Measurements from ENCODE around the gene PAM. TPM values are rescaled to one million over a fixed set of nuclear protein-coding genes. Genes with fewer than 3 reads are reported as not detected.

Gene PAM
- total and polyA plus RNA-seq, 2 of the 8 experiments (the other 6 are each of a cell fraction or from before 2014, with no cell fraction given), result 30.4 to 67.8 TPM

- H3K4ac ChIP-seq (replicated peaks; ENCODE audit: insufficient read length, low read depth, low read length), result no peak overlapping the region
- no peak overlapping the region for H3K27ac ChIP-seq (ENCODE audit: low read depth, low read length)
- H3K79me2 ChIP-seq (ENCODE audit: control insufficient read depth in 1 of 2, insufficient read depth in 2 of 2, low read length in 2 of 2), result 0 out of 4 replicates have a peak, but pooled peaks cover 0 to 13% of the 10 kb centered on the region in 2 experiments
- H4K91ac ChIP-seq (replicated peaks; ENCODE audit: insufficient read length, low read length), result no peak overlapping the region
- H2BK15ac ChIP-seq (ENCODE audit: low read length), result no peak overlapping the region
- TF ChIP-seq TEAD4 (IDR thresholded peaks at IDR 0.05; ENCODE audit: low read depth, low read length) (no peak), ASH2L (IDR thresholded peaks at IDR 0.05; ENCODE audit: low read length) (no peak), SIN3A (conservative IDR thresholded peaks at IDR 0.05 in 1 of 2, IDR thresholded peaks at IDR 0.05 in 1 of 2; ENCODE audit: low read depth in 1 of 2, low read length in 2 of 2) (no peak), POU5F1 (IDR thresholded peaks at IDR 0.05; ENCODE audit: low read depth, low read length) (no peak), HDAC6 (IDR thresholded peaks at IDR 0.05; ENCODE audit: low read depth, low read length) (no peak), SIRT6 (IDR thresholded peaks at IDR 0.05; ENCODE audit: low read length) (no peak), SRF (IDR thresholded peaks at IDR 0.05; ENCODE audit: low read depth, low read length) (no peak)
- no peak overlapping the region for H3K4me2 ChIP-seq (ENCODE audit: insufficient read depth in 1 of 2, low read depth in 2 of 2, low read length in 2 of 2)
- no peaks in the 10 kb centered on the region for H3K27me3 ChIP-seq (replicated peaks in 1 of 4; ENCODE audit: control insufficient read depth in 3 of 4, extremely low read depth in 1 of 4, insufficient read depth in 3 of 4, low read length in 3 of 4)
- no peak overlapping the region for H3K4me3 ChIP-seq (ENCODE audit: extremely low read depth in 1 of 4, insufficient read depth in 2 of 4, low read depth in 3 of 4, low read length in 4 of 4)
- H2BK12ac ChIP-seq (ENCODE audit: low read depth, low read length), result no peak overlapping the region
- peak; percentile 13 for FAIRE-seq
- H3K79me1 ChIP-seq (ENCODE audit: low read depth, low read length), result 0 out of 2 replicates have a peak, but pooled peaks cover 2% of the 10 kb centered on the region
- no peak overlapping the region for H4K8ac ChIP-seq (ENCODE audit: extremely low read depth, insufficient read depth, low read length)
- no peaks in the 10 kb centered on the region for H3K36me3 ChIP-seq (ENCODE audit: control insufficient read depth in 2 of 4, insufficient read depth in 4 of 4, low read length in 3 of 4)
- H4K20me1 ChIP-seq (replicated peaks in 1 of 2; ENCODE audit: control insufficient read depth in 1 of 2, insufficient read depth in 2 of 2, low read length in 2 of 2), result no peaks in the 10 kb centered on the region
- H4K5ac ChIP-seq (ENCODE audit: insufficient read length, low read depth, low read length), result no peak overlapping the region
- no peak overlapping the region for H3K18ac ChIP-seq (ENCODE audit: extremely low read depth, low read length)
- no peak overlapping the region for H2BK5ac ChIP-seq (ENCODE audit: low read depth, low read length)
- ChIA-PET CTCF (ENCODE audit: partially characterized antibody) (interaction anchor here (0.9 to 3.2 kb wide), 4 partner anchors 15 to 416 kb away, joined by 3 to 18 read pairs (median 6); no protein-coding TSS in a partner anchor), POLR2A (ENCODE audit: partially characterized antibody) (interaction anchor here (1.3 kb wide), 1 partner anchor 9 kb away, joined by 4 read pairs; no protein-coding TSS in a partner anchor)
- no peak overlapping the region for H3K14ac ChIP-seq (ENCODE audit: insufficient read length)
- no peak overlapping the region for H2AFZ ChIP-seq (ENCODE audit: low read length)
- H3K23me2 ChIP-seq (ENCODE audit: low read depth, low read length), result no peaks in the 10 kb centered on the region
- no peaks in the 10 kb centered on the region for H3K9me3 ChIP-seq (ENCODE audit: insufficient read depth in 2 of 2, low read depth in 1 of 2, low read length in 1 of 2)
- no peak overlapping the region for H2AK5ac ChIP-seq (ENCODE audit: low read depth, low read length)
- peak overlapping the region in 1 of 4 experiments; percentile 34; a peak in 1 of 7 replicates for H3K9ac ChIP-seq (replicated peaks in 1 of 4; ENCODE audit: extremely low read depth in 1 of 4, low read depth in 3 of 4, low read length in 3 of 4)
- no peak for DNase-seq (ENCODE audit: low read depth in 1 of 2, low spot score in 2 of 2)
- no peak overlapping the region for H3K23ac ChIP-seq (ENCODE audit: insufficient read length)
- 79% methylated on average over 2 of the region's 2 CpGs; no CpG with 5 or more reads in 1 of the 2 experiments for WGBS, 2 experiments (ENCODE audit: extremely low coverage in 1 of 2, insufficient coverage in 1 of 2, insufficient read length in 1 of 2, insufficient replicate concordance in 2 of 2, low coverage in 1 of 2, low lambda C conversion rate in 2 of 2, missing lambda C conversion rate in 1 of 2)
- no peak overlapping the region for H2BK20ac ChIP-seq (ENCODE audit: low read length)
- H3K4me1 ChIP-seq (replicated peaks in 1 of 4; ENCODE audit: control insufficient read depth in 3 of 4, insufficient read depth in 4 of 4, low read length in 3 of 4), result peaks cover 2 to 29% (median 6%) of the 10 kb centered on the region in 4 experiments
- no peak overlapping the region for H2BK120ac ChIP-seq (replicated peaks; ENCODE audit: low read depth, low read length)
- no peak overlapping the region for H3K56ac ChIP-seq (replicated peaks; ENCODE audit: insufficient read length, low read depth, low read length)
Observed at GRCh38 chr5:102799017-102799416, 43.9 kb downstream of the PAM start.

All from H1 (cell line).